ENCODE results near the gene TBL1Y.

TBL1Y gene

DNA sequence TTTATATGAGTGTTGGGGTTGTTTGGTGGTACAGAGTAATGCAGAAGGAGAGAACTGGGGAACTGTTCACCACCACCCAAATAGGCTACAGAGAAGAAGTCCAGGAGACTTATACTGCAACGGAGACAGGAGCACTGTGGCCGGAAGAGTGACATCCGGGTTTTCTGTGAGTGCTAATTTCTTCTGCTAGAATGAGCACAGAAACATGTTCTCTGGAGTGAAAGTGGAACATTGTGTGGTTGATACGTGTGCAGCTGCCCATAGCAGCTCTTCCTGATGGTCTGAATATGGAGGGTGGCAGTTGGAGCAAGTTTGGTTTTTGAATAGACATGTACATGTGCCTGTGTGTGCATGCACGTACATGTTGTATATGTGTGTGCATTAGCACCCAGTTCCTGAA lies 67.3 kb downstream of the TBL1Y start:
- Histone ChIP-seq H3K4me3 (replicated peaks; ENCODE audit: insufficient read depth, low read length) (no peak overlapping the region), H3K27me3 (ENCODE audit: insufficient read depth, poor library complexity, severe bottlenecking) (no peaks in the 10 kb centered on the region), H3K27ac (replicated peaks) (no peak overlapping the region)
- DNase-seq (ENCODE audit: low read depth in 1 of 2, low spot score in 1 of 2): no peak
- no peak for TF ChIP-seq GABPA (IDR thresholded peaks at IDR 0.05; ENCODE audit: low read depth)
- no peak for TF ChIP-seq SPI1 (IDR thresholded peaks at IDR 0.05; ENCODE audit: borderline replicate concordance, low read depth)
- TF ChIP-seq POLR2AphosphoS5 (IDR thresholded peaks at IDR 0.05; ENCODE audit: low read depth): no peak
- TF ChIP-seq, protein P1, sequence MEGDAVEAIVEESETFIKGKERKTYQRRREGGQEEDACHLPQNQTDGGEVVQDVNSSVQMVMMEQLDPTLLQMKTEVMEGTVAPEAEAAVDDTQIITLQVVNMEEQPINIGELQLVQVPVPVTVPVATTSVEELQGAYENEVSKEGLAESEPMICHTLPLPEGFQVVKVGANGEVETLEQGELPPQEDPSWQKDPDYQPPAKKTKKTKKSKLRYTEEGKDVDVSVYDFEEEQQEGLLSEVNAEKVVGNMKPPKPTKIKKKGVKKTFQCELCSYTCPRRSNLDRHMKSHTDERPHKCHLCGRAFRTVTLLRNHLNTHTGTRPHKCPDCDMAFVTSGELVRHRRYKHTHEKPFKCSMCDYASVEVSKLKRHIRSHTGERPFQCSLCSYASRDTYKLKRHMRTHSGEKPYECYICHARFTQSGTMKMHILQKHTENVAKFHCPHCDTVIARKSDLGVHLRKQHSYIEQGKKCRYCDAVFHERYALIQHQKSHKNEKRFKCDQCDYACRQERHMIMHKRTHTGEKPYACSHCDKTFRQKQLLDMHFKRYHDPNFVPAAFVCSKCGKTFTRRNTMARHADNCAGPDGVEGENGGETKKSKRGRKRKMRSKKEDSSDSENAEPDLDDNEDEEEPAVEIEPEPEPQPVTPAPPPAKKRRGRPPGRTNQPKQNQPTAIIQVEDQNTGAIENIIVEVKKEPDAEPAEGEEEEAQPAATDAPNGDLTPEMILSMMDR (IDR thresholded peaks at IDR 0.05; ENCODE audit: insufficient read depth, low read length): no peak
- no peak for TF ChIP-seq REST (IDR thresholded peaks at IDR 0.05; ENCODE audit: insufficient replicate concordance, low read depth)

- DNase-seq (ENCODE audit: low read depth in 1 of 2, low spot score in 1 of 2): no peak
- Histone ChIP-seq H3K27ac (replicated peaks) (no peak overlapping the region), H3K27me3 (ENCODE audit: insufficient read depth, poor library complexity, severe bottlenecking) (no peaks in the 10 kb centered on the region), H3K4me3 (replicated peaks; ENCODE audit: insufficient read depth, low read length) (no peak overlapping the region)
- TF ChIP-seq GABPA (IDR thresholded peaks at IDR 0.05; ENCODE audit: low read depth) (no peak), SPI1 (IDR thresholded peaks at IDR 0.05; ENCODE audit: borderline replicate concordance, low read depth) (no peak), POLR2AphosphoS5 (IDR thresholded peaks at IDR 0.05; ENCODE audit: low read depth) (no peak), REST (IDR thresholded peaks at IDR 0.05; ENCODE audit: insufficient replicate concordance, low read depth) (no peak)
- TF ChIP-seq, protein P1 (IDR thresholded peaks at IDR 0.05; ENCODE audit: insufficient read depth, low read length): no peak
Observed at GRCh38 chrY:6983221-6983620, 72.7 kb downstream of the TBL1Y start.

DNA sequence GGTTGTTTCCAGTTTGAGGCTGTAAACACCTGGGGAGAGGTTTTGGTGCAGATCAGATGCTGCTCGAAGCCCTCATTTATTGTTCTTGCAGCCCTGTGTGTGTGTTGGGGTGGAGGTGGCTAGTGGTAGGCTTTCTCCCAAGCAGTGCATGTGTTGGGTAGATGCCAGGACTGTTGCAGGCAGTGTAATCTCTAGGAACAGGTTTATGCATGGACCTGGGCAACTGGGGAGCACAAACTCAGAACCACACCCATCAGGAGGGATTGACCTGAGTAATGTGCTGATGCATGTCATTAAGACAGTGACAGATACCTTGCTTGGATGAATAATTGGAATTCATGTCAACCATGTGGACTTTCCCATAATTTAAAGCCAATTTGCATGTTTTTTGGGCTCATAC lies 77.3 kb downstream of the TBL1Y start:
- no peak overlapping the region for H3K27ac ChIP-seq (replicated peaks)
- no peak for DNase-seq (ENCODE audit: low read depth in 1 of 2, low spot score in 1 of 2)
- no peak overlapping the region for H3K4me3 ChIP-seq (replicated peaks; ENCODE audit: insufficient read depth, low read length)
- no peaks in the 10 kb centered on the region for H3K27me3 ChIP-seq (ENCODE audit: insufficient read depth, poor library complexity, severe bottlenecking)
- TF ChIP-seq SPI1 (IDR thresholded peaks at IDR 0.05; ENCODE audit: borderline replicate concordance, low read depth) (no peak), GABPA (IDR thresholded peaks at IDR 0.05; ENCODE audit: low read depth) (no peak), REST (IDR thresholded peaks at IDR 0.05; ENCODE audit: insufficient replicate concordance, low read depth) (no peak), POLR2AphosphoS5 (IDR thresholded peaks at IDR 0.05; ENCODE audit: low read depth) (no peak)
- TF ChIP-seq, protein P1 (IDR thresholded peaks at IDR 0.05; ENCODE audit: insufficient read depth, low read length): no peak

Measured in HL-60 (cell line).